AG08395 (cell line): Measurements from ENCODE around the gene ERICH3.

Experiments used
- DNase-seq: peaks from one replicate; pipeline ENCODE4 v3.0.0; 2012; ENCODE audit warnings: mixed read lengths, low spot score

Gene ERICH3

GRCh38 chr1:74673351-74674111, at the start of gene ERICH3:
Gene ERICH3, minus strand, starts transcription at chr1:74673792. Its CDS starts 273 bp downstream, at chr1:74673519.
- peak; percentile 6 for DNase-seq

GRCh38 chr1:74717626-74718025, 44.0 kb upstream of the ERICH3 start:
- no peak for DNase-seq

GRCh38 chr1:74716822-74717221, 43.2 kb upstream of the ERICH3 start:
- DNase-seq: no peak

GRCh38 chr1:74715806-74716205, 42.2 kb upstream of the ERICH3 start:
- no peak for DNase-seq

GRCh38 chr1:74715236-74715502, 41.6 kb upstream of the ERICH3 start:
- no peak for DNase-seq

GRCh38 chr1:74714429-74715235, 41.0 kb upstream of the ERICH3 start:
- DNase-seq: no peak

GRCh38 chr1:74713849-74714248, 40.3 kb upstream of the ERICH3 start:
- no peak for DNase-seq

GRCh38 chr1:74712881-74713280, 39.3 kb upstream of the ERICH3 start:
- DNase-seq: no peak

- DNase-seq: no peak
Measured at GRCh38 chr1:74703386-74704182, 30.0 kb upstream of the ERICH3 start.

- no peak for DNase-seq
Measured at GRCh38 chr1:74699331-74699730, 25.7 kb upstream of the ERICH3 start.

GRCh38 chr1:74697832-74698231, 24.2 kb upstream of the ERICH3 start:
- no peak for DNase-seq

GRCh38 chr1:74693473-74693872, 19.9 kb upstream of the ERICH3 start:
- no peak for DNase-seq

GRCh38 chr1:74690909-74691308, 17.3 kb upstream of the ERICH3 start:
- DNase-seq: no peak

GRCh38 chr1:74690364-74690696, 16.7 kb upstream of the ERICH3 start:
- no peak for DNase-seq

- DNase-seq: peak; percentile 48
Measured at GRCh38 chr1:74689621-74690363, 16.2 kb upstream of the ERICH3 start.

GRCh38 chr1:74686928-74687327, 13.3 kb upstream of the ERICH3 start:
- no peak for DNase-seq

- no peak for DNase-seq
Measured at GRCh38 chr1:74684301-74684700, 10.7 kb upstream of the ERICH3 start.

- no peak for DNase-seq
Measured at GRCh38 chr1:74683656-74684055, 10.1 kb upstream of the ERICH3 start.

GRCh38 chr1:74681851-74682250, 8.3 kb upstream of the ERICH3 start:
- no peak for DNase-seq

- no peak for DNase-seq
Measured at GRCh38 chr1:74681449-74681848, 7.9 kb upstream of the ERICH3 start.

- DNase-seq: no peak
Measured at GRCh38 chr1:74681001-74681400, 7.4 kb upstream of the ERICH3 start.

GRCh38 chr1:74679811-74680210, 6.2 kb upstream of the ERICH3 start:
- no peak for DNase-seq
